GM19193 (cell line): Measurements from ENCODE around the gene ZKSCAN5.

Experiments used
- POLR2A ChIP-seq: IDR thresholded peaks from 4 replicates; pipeline ENCODE4 v1.6.1; 2011; ENCODE audit not compliant: insufficient read depth, insufficient read length; ENCODE audit errors: extremely low read depth

Gene ZKSCAN5

DNA sequence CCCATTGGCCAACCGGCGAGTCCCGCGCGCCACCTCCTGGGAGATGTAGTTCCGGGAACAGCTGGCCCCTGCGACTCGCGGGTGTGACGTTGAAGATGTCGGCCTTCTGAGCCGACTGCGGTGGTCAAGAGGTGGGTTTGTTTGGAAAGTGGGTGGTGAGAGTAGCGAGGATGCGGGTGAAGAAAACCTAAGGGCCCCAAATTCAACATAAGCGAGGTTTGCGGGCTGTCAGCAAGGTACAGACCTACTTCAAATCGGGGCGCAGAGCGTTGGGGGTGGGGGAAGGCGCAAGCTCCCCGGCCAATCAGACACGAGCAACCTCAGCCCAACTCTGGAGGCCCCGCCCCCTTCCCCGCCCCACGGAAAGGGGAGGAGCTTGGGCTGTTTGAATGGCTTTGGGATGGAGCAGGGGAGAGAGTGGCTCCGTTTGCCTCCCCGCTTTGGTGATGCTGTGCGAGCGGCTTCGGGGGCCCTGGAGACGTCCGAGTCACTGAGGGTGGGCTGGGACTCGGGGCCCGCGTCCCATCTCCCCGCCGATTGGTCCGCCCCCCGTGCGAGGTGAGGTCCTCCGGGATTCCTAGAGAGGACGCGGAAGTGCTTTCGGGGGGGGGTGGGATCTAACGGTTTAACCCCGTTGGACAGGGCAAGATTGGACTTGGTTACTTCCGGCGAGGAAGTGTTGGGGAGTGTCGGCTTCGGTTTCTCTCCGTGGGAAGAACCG, at the start of gene ZKSCAN5:
ZKSCAN5 (plus strand) TSS at position 60 of the 721 bp plus-strand sequence. CDS start 1,383 bp downstream, outside the sequence.
- TF ChIP-seq POLR2A = peak; percentile 78

DNA sequence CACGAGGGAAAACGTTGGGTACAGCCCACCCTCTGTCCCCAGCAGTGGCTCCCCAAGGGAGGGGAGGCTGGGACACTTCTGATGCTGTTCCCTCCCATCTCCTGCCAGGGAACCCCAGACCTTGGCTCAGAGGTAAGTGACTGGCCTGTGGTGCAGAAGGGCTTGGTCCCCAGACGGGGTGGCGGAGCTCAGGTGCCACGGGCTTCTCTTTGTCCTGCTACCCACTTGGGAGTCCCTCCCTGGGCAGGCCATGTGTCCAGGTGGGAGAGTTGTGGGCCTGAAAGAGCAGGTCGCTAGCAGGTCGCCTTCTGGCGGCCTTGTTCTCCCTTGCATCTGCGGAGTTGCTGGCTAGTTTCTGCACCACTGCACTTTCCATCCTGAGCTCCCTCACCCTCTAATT, 48.6 kb upstream of the ZKSCAN5 start:
- no peak for TF ChIP-seq POLR2A

DNA sequence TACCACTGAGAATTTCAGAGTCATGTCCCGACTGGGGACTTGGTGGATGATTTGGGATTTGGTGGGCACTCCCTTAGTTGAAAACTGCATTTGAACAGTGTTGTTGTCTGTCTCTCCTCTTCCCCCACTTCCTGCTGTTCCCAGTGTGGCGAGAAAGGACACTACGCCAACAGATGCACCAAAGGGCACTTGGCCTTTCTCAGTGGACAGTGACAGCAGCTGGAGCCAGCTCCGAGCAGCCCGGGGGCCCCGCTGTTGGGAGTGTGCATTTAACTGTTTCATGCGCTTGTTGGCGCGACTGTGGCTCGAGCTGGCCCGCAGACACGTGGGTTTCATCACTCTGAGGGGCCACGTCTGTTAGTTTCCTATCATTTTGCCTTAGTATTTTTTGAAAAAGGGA, 48.2 kb upstream of the ZKSCAN5 start:
- TF ChIP-seq POLR2A = peak; percentile 9

DNA sequence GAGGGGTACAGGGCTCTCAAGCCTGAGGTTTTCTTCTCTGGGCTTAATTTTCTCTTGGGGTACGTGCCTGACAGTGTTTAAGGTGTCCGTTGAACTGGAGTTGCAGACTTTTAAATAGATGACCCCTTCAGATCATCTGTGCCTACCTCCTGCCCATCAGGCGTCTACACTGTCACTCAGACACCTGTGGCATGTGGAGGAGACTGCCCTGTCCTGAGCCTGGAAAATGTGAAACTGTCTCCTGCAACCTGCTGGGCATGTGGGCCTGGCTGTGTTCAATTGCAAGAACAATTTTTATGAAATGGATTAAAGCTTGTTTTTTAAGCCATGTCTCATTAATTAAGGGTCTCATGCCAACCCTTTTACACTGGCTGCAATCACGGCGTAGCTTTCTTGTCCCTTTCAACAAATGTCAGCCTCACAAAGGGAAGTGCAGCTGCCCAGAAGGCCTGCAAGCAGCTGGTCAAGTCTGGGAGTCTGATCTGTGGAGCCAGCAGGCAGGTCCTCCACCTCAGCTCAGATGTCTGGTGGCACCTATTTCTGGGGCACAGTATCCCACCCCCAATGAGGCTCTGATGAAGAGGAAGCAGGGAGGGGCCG, 47.3 kb upstream of the ZKSCAN5 start:
- no peak for TF ChIP-seq POLR2A

DNA sequence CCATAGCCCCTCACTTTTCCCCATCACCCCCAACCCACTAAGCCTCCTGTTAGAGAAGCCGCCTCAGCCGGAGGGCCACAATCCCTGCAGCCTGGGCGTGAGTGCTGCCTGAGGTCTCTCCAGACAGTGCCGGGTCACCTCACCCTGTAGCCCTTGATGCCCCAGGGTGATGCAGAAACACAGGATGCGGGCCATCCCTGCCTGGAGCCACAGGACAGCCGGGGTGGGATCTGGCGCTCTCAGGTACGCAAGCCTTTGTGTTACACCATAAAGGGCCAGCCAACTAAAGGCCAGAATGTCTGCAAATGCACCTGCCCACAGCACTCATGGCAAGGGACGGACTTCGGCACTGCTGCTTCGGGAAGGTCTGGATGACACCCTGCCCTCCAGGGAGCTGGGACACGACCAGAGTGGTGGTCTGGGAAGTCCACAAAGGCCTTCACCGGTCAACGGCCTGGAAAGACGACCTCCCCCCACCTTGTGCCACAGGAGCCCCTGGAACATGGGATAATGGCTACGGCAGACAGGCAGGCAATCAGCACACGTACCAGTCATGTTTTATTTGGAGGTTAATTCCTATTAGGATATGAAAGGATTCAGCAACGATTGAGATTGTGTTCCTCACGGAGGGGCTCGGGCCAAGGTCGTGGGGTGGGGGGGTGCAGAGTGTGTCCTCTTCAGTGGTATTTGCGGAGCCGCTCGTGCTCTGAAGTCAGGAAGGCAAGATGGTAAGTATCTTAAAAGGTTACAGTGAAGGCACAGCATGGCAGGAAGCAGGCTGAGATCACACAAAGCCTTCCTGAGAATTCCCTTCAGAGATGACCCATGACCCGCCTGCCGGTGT, 46.6 kb upstream of the ZKSCAN5 start:
- TF ChIP-seq POLR2A = no peak

DNA sequence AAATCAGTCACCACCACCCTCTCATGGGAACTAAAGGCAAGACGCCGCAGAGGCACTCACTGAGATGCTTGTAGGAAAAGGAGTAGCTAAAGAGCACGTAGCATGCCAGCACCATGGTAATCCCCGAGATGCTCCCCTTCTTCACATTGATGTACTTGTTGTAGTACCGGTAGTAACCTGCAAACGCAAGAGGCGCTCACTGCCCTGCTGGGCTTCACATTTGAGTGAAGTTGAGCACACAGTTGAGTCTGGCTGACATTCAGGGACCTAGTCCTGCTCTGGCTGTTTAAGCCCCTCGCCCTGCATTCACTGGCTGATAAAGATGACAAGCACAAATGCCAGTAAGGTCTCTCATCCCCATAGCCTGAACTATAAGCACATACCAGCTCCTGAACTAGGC, 45.4 kb upstream of the ZKSCAN5 start:
- no peak for TF ChIP-seq POLR2A

GRCh38 chr7:99460651-99461050, 43.8 kb upstream of the ZKSCAN5 start:
- no peak for TF ChIP-seq POLR2A

GRCh38 chr7:99461221-99461620, 43.2 kb upstream of the ZKSCAN5 start:
- no peak for TF ChIP-seq POLR2A

DNA sequence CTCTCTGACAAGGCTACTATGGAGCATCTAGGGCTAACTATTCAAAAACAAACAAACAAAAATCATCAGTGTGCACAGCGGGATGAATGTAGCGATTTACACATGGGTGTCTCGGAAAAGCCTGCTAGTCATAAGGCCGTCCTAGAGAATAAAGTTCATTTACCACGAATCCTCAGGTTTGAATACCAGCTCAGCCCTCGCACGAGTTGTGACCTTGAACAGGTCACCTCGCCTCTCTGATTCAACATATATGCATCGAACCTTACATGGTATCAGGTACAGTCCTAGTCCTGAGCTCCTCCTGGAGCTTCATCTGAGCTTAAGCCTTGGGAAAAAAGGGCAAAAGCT, 39.1 kb upstream of the ZKSCAN5 start:
- no peak for TF ChIP-seq POLR2A

- no peak for TF ChIP-seq POLR2A
These were observed 36.0 kb upstream of the ZKSCAN5 start for GRCh38 chr7:99468336-99468918.

DNA sequence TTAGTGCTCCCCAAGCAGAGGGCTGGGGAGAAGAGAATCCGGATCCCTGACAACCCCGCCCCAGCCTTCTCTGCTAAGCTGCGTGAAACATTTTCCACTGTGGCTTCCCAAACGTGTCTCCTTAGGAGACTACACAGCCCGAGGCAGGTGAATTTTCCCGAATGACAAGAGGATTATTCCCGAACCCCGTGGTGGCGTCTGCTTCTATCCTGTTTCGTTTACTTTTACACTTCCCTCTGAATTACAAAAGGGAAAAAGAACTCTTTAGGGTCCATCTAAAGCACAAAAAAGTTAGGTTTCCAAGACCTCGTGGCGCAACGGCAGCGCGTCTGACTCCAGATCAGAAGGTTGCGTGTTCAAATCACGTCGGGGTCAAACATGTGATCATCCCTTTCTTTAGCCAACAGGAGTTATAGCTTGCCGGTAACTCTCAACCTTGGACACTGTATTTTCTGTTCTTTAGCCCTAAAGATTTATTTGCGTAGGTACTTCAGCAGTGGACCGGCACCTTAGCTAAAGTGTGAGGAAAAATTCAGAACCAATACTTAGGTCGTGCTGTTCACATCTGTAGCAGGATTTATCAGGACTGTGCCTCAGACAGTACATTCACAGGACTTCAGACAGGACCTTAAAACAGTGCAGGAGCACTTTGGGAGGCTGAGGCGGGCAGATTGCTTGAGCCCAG, 34.9 kb upstream of the ZKSCAN5 start:
- TF ChIP-seq POLR2A = no peak

DNA sequence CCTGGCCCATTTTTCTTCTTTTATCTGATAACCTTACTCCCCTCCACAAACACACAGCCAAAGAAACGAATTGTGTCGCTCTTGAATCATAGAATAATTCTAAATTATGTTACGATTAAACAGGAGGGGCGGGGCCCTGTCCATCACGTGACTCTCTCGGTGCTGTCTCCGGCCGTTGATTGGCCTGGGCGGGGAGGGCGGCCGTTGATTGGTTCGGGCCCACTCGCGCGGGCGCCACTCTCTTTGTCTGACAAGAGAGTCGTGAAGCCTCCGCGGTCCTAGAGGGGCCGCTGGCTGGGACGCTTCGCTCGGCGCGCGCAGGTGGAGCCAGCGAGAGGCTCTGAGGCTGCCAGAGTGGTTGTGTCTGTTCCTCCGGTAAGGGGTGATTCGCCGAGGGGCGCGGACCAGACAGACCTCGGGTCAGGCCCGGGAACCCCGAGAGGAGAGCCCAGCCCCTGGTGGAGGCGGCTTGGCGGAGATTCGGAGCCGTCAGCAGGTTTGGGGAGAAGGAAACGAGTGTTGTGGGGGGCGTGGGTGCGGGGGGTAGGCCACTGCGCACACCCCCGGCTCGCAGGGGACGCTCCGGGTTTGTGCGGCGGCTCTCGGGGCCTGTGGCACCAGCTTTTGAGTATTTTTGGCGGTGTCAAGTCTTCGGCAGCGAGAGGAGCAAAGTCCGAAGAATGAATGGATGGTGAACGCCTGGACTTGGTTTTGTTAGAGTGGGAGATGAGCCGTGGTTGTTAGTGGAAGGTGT, 31.7 kb upstream of the ZKSCAN5 start, which contains the start of gene ZNF789:
ZNF789 (plus strand) TSS at position 330 of the 754 bp plus-strand sequence. CDS start 3,567 bp downstream, outside the sequence.
- TF ChIP-seq POLR2A = peak; percentile 87

DNA sequence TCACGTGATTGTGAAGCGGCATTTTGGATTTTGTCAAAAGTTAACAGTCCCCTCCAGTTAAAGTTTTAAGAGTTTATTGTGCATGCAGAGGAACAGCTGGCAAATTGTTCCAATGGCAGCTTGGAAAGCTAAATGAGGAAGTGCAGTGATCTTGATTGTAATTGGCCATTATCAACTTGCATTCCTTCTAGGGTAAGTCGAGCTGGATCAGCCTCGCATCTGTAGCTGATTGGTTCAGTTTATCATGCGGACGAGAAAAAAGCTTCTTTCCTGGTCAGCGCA, 31.2 kb upstream of the ZKSCAN5 start:
- TF ChIP-seq POLR2A = no peak

GRCh38 chr7:99476107-99476506, 28.4 kb upstream of the ZKSCAN5 start:
- no peak for TF ChIP-seq POLR2A
